NCI-H2029 (cell line): Measurements from ENCODE around the gene PHKG1.
"Not testable (repeated sequence)": the region's sequence is repeated elsewhere in the genome, so short reads cannot be mapped to it uniquely, and the experiment has no call there.

ENCODE experiments used
- DNase-seq: peaks from one replicate; lab custom pipeline; 2025; lab: John Stamatoyannopoulos, UW

PHKG1 gene

GRCh38 chr7:56045758-56046157, 47.0 kb downstream of the PHKG1 start:
- DNase-seq = not testable (repeated sequence)

GRCh38 chr7:56040730-56041129, 52.0 kb downstream of the PHKG1 start:
- DNase-seq = no peak

- peak; percentile 73 for DNase-seq
Observed at GRCh38 chr7:56033671-56034432, 58.9 kb downstream of the PHKG1 start.

GRCh38 chr7:56032578-56032977, 60.2 kb downstream of the PHKG1 start:
- DNase-seq = not testable (repeated sequence)

- DNase-seq = not testable (repeated sequence)
Observed at GRCh38 chr7:56031556-56031955, 61.2 kb downstream of the PHKG1 start.

- no peak for DNase-seq
Observed at GRCh38 chr7:56030340-56030739, 62.4 kb downstream of the PHKG1 start.
